ENCODE results near the gene MRPS10.
"Not testable (repeated sequence)": the region's sequence is repeated elsewhere in the genome, so short reads cannot be mapped to it uniquely, and the experiment has no call there.

DNA sequence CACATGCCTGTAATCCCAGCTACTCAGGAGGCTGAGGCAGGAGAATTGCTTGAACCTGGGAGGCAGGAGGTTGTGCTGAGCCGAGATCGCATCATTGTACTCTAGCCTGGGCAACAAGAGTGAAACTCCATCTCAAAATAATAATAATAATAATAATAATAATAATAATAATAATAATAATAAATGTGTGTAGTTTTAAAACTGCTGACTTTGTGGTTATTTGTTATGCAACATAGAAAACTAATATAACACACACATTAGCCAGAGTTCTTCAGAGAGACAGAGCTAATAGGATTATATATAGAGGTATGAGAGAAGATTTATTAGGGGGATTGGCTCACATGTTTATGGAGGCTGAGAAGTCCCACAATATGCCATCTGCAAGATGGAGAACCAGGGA is 47.9 kb downstream of the MRPS10 start:
- TF ChIP-seq, protein P1, sequence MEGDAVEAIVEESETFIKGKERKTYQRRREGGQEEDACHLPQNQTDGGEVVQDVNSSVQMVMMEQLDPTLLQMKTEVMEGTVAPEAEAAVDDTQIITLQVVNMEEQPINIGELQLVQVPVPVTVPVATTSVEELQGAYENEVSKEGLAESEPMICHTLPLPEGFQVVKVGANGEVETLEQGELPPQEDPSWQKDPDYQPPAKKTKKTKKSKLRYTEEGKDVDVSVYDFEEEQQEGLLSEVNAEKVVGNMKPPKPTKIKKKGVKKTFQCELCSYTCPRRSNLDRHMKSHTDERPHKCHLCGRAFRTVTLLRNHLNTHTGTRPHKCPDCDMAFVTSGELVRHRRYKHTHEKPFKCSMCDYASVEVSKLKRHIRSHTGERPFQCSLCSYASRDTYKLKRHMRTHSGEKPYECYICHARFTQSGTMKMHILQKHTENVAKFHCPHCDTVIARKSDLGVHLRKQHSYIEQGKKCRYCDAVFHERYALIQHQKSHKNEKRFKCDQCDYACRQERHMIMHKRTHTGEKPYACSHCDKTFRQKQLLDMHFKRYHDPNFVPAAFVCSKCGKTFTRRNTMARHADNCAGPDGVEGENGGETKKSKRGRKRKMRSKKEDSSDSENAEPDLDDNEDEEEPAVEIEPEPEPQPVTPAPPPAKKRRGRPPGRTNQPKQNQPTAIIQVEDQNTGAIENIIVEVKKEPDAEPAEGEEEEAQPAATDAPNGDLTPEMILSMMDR (IDR thresholded peaks at IDR 0.05), result not testable (repeated sequence)
- TF ChIP-seq POLR2A (IDR thresholded peaks at IDR 0.05), result not testable (repeated sequence)

Measured in body of pancreas (tissue), 4 donors.